Lower lobe of right lung (tissue), 2 donors: Measurements from ENCODE around the gene TLNRD1. TPM values are rescaled to one million over a fixed set of nuclear protein-coding genes. Genes with fewer than 3 reads are reported as not detected.

Experiments
- ATAC-seq, 2 donors: fragments of 200-7000 bp; cut with Tn5 transposase; one replicate each; pipeline ENCODE4 v1.9.1; 2020 to 2022; ENCODE audit warnings: mild to moderate bottlenecking in 2 of 2, moderate library complexity in 2 of 2
- DNase-seq: peaks from one replicate; pipeline ENCODE4 v3.0.0-alpha.2; 2020
- H3K27ac ChIP-seq: fragments of 200-600 bp; one replicate; pipeline ENCODE4 v1.8.0; 2022
- H3K27me3 ChIP-seq: fragments of 200-600 bp; one replicate; pipeline ENCODE4 v1.8.0; 2022; ENCODE audit warnings: low read depth
- H3K36me3 ChIP-seq: fragments of 200-600 bp; one replicate; pipeline ENCODE4 v1.8.0; 2022; ENCODE audit warnings: mild to moderate bottlenecking
- H3K4me1 ChIP-seq: fragments of 200-600 bp; one replicate; pipeline ENCODE4 v1.8.0; 2022
- H3K4me3 ChIP-seq: fragments of 200-600 bp; one replicate; pipeline ENCODE4 v1.8.0; 2022; ENCODE audit warnings: mild to moderate bottlenecking
- H3K9me3 ChIP-seq: fragments of 200-600 bp; one replicate; pipeline ENCODE4 v1.8.0; 2022
- intact Hi-C: fragments of 100-400 bp; cut with DNase I; formaldehyde crosslinking; loops from one replicate; pipeline ENCODE4 v1.11.0; 2022
- microRNA-seq: library from miRNA; unstranded; fragments of <30 nt; microRNA quantifications from one replicate; pipeline ENCODE4 v1.2.0, GENCODE V29; 2020; ENCODE audit warnings: borderline number of aligned reads
- total RNA-seq: library from RNA; stranded (reverse); fragmentation: NEBNext Ultra II Directional; extraction: Animal tissue kit (Norgen Biotek cat#: 25700); gene quantifications from one replicate; pipeline ENCODE4 v1.2.1, GENCODE V29; 2021
- TF ChIP-seq, protein P1 (sequence below): fragments of 200-600 bp; IDR thresholded peaks from one replicate; pipeline ENCODE4 v1.8.0; 2022; ENCODE audit warnings: antibody characterized with exemption, mild to moderate bottlenecking
- donor health status: DM: no; HTN: yes; CAD: no; lungs with severe emphysema.

TLNRD1 gene
- total RNA-seq, 1 donor from 2014 or later = 24.7 TPM

DNA sequence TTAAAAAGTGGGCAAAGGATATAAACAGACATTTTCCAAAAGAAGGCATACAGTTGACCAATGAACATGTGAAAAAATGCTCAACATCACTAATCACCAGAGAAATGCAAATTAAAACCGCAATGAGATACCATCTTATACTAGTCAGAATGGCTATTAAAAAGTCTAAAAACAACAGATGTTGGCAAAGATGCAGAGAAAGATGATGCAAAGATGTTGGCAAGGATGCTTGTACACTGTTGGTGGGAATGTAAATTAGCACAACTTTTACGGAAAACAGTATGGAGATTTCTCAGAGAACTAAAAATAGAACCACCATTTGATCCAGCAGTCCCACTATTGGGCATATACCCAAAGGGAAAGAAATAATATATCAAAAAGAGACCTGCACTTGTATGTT is 53.5 kb downstream of the TLNRD1 start:
- H3K36me3 ChIP-seq = no peaks in the 10 kb centered on the region
- TF ChIP-seq, protein P1, sequence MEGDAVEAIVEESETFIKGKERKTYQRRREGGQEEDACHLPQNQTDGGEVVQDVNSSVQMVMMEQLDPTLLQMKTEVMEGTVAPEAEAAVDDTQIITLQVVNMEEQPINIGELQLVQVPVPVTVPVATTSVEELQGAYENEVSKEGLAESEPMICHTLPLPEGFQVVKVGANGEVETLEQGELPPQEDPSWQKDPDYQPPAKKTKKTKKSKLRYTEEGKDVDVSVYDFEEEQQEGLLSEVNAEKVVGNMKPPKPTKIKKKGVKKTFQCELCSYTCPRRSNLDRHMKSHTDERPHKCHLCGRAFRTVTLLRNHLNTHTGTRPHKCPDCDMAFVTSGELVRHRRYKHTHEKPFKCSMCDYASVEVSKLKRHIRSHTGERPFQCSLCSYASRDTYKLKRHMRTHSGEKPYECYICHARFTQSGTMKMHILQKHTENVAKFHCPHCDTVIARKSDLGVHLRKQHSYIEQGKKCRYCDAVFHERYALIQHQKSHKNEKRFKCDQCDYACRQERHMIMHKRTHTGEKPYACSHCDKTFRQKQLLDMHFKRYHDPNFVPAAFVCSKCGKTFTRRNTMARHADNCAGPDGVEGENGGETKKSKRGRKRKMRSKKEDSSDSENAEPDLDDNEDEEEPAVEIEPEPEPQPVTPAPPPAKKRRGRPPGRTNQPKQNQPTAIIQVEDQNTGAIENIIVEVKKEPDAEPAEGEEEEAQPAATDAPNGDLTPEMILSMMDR = no peak
- H3K4me3 ChIP-seq = no peak overlapping the region
- no peak for ATAC-seq
- H3K27ac ChIP-seq = no peak overlapping the region
- H3K9me3 ChIP-seq = no peaks in the 10 kb centered on the region
- intact Hi-C loops = no loop called here
- DNase-seq = no peak
- H3K27me3 ChIP-seq = no peaks in the 10 kb centered on the region
- no peaks in the 10 kb centered on the region for H3K4me1 ChIP-seq

Small RNA genes lying within 50 kb of the gene (microRNA-seq; reads per million reads assigned to microRNA genes)
- gene MIR4514 = not detected

Other genes with a start within 250 kb of the TLNRD1 start
- 7.3 TPM for gene CEMIP, start 221.6 kb upstream of the TLNRD1 start, total RNA-seq
- 24.2 TPM for gene MESD, start 11.1 kb upstream of the TLNRD1 start, total RNA-seq
- gene CFAP161, start 133.3 kb downstream of the TLNRD1 start, total RNA-seq = 7.4 TPM
- 34.6 TPM for gene IL16, start 196.0 kb downstream of the TLNRD1 start, total RNA-seq